ENCODE results near the gene CCDC74B. TPM values are rescaled to one million over a fixed set of nuclear protein-coding genes. Genes with fewer than 3 reads are reported as not detected.
"Not testable (repeated sequence)": the region's sequence is repeated elsewhere in the genome, so short reads cannot be mapped to it uniquely, and the experiment has no call there.

CCDC74B gene
- 1 to 10 TPM in 1 of 2 donors, under 1 TPM in 1; 0.99 to 2.2 TPM for total RNA-seq

DNA sequence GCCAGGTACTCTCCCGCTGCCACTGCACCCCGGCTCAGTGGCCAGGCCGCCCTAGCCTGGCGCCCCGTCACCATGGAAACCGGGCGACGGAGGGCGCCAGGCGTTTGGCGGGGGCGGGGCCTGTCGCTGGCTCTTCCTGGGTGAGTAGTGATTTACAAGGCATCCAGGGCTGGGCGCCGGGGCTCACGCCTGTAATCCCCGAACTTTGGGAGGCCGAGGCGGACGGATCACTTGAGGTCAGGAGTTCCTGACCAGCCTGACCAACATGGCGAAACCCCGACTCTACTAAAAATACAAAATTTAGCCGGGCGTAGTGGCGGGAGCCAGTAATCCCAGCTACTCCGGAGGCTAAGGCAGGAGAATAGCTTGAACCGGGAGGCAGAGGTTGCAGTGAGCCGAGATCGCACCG, at the start of gene CCDC74B:
Gene CCDC74B (minus strand): TSS at position 107 of the 409 bp plus-strand sequence. CDS start 116 bp downstream, outside the sequence.
- not testable (repeated sequence) for H3K9me3 Mint-ChIP-seq; H3K27ac Mint-ChIP-seq; H3K4me1 Mint-ChIP-seq (ENCODE audit: low read depth); H3K27me3 Mint-ChIP-seq (ENCODE audit: low read depth); H3K36me3 Mint-ChIP-seq (ENCODE audit: insufficient read depth in 2 of 2)
- ATAC-seq (replicated peaks in 1 of 2) (peak; percentile 85 to 87), DNase-seq (peak; percentile 65 to 67)
- peak within 1 kb of the TSS; percentile 86 for H3K4me3 Mint-ChIP-seq

GRCh38 chr2:130193824-130194223, 48.9 kb upstream of the CCDC74B start:
- not testable (repeated sequence) for H3K4me1 Mint-ChIP-seq (ENCODE audit: low read depth); DNase-seq; ATAC-seq (replicated peaks in 1 of 2); H3K36me3 Mint-ChIP-seq (ENCODE audit: insufficient read depth in 2 of 2); H3K4me3 Mint-ChIP-seq; H3K9me3 Mint-ChIP-seq; H3K27ac Mint-ChIP-seq; H3K27me3 Mint-ChIP-seq (ENCODE audit: low read depth)

DNA sequence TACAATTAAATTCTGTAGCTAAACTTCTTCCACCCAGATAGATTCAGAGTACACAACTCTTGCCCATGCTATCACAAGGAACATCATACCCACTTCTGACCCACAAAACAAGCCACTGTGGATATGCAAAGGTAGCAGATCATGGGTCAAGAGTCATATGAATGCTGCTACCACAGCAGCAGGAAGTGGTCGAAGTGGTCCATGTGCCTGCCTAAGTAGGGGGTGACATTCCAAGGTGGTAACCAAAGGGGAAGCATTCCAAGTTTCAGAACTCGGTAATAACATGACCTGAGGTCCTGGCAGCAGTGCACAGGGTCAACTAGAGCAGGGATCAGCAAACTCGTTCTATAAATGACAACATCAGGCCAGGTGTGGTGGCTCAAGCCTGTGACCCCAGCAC, 47.5 kb upstream of the CCDC74B start:
- H3K4me1 Mint-ChIP-seq (ENCODE audit: low read depth); H3K27me3 Mint-ChIP-seq (ENCODE audit: low read depth); H3K9me3 Mint-ChIP-seq; H3K27ac Mint-ChIP-seq; H3K4me3 Mint-ChIP-seq; ATAC-seq (replicated peaks in 1 of 2); DNase-seq; H3K36me3 Mint-ChIP-seq (ENCODE audit: insufficient read depth in 2 of 2): not testable (repeated sequence)

- ATAC-seq (replicated peaks in 1 of 2); H3K36me3 Mint-ChIP-seq (ENCODE audit: insufficient read depth in 2 of 2); DNase-seq; H3K27ac Mint-ChIP-seq; H3K9me3 Mint-ChIP-seq; H3K27me3 Mint-ChIP-seq (ENCODE audit: low read depth); H3K4me1 Mint-ChIP-seq (ENCODE audit: low read depth); H3K4me3 Mint-ChIP-seq: not testable (repeated sequence)
These were observed 46.4 kb upstream of the CCDC74B start for GRCh38 chr2:130191319-130191718.

DNA sequence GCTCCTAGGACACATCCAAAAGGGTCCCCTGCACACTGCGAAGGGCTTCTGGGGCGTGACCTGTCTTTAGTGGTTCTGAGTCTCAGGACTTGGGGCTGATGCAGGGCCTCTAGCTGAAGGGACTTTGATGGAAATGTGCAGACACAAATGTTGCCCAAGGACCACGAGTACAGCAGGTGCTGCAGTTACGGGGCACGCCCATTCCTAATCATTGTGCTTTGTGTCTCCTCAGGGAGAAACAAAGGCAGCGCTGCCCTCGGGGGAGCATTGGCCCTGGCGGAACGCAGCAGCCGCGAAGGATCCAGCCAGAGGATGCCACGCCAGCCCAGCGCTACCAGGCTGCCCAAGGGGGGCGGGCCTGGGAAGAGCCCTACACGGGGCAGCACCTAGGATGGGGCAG, 45.3 kb upstream of the CCDC74B start:
- no peak overlapping the region for H3K27ac Mint-ChIP-seq
- H3K4me3 Mint-ChIP-seq, result no peak overlapping the region
- no peaks in the 10 kb centered on the region for H3K27me3 Mint-ChIP-seq (ENCODE audit: low read depth)
- no peak for DNase-seq
- no peaks in the 10 kb centered on the region for H3K4me1 Mint-ChIP-seq (ENCODE audit: low read depth)
- H3K9me3 Mint-ChIP-seq, result no peaks in the 10 kb centered on the region
- no peaks in the 10 kb centered on the region for H3K36me3 Mint-ChIP-seq (ENCODE audit: insufficient read depth in 2 of 2)
- ATAC-seq (replicated peaks in 1 of 2), result no peak

- not testable (repeated sequence) for H3K9me3 Mint-ChIP-seq; ATAC-seq (replicated peaks in 1 of 2); DNase-seq; H3K4me1 Mint-ChIP-seq (ENCODE audit: low read depth); H3K36me3 Mint-ChIP-seq (ENCODE audit: insufficient read depth in 2 of 2); H3K27me3 Mint-ChIP-seq (ENCODE audit: low read depth); H3K4me3 Mint-ChIP-seq
- H3K27ac Mint-ChIP-seq, result peak overlapping the region; percentile 38
These were observed 44.0 kb upstream of the CCDC74B start for GRCh38 chr2:130188958-130189357.

DNA sequence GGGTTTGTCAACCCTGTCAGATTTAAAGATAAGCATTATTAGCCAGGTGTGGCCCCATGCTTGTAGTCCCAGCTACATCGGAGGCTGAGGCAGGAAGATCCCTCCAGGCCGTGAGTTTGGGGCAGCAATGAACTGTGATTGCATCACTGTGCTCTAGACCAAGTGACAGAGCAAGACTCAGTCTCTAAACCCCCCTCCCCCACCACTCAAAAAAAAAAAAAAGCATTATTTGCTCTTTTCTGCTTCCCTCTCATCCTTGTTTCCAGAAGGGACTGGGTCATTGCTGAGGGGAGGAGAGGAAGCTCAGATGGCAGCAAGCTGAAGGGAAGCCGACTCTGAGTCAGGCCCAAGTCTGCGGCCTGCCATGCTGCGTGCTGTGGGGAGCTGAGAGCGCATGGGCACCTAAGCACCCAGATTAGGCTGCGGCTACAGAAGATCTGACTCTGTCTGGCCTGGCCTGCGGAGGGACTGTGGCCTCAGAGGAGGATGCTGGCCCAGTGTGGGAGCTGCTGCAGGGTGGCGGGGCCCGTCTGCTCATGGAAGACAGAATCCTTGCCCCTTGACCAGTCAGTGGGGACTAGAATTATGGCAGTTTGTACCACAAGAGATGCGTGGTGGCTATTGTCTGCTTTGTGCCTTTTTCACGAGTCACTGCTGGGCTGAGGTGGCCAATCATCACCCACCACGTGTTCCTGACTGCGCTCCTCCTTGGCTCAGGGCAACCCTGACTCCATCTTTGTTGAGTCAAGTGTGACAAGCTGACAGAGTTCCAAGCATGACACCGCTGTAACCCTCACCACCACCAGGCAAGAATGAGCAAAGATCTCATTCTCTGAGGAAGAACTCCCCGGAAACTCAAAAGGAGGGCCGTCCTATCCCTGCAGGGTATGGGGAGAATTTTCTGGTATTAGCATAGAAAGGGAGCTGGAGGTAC, 43.2 kb upstream of the CCDC74B start:
- not testable (repeated sequence) for H3K27ac Mint-ChIP-seq; ATAC-seq (replicated peaks in 1 of 2); H3K27me3 Mint-ChIP-seq (ENCODE audit: low read depth); H3K4me3 Mint-ChIP-seq; H3K9me3 Mint-ChIP-seq; DNase-seq; H3K36me3 Mint-ChIP-seq (ENCODE audit: insufficient read depth in 2 of 2)
- peaks cover 10% of the 10 kb centered on the region for H3K4me1 Mint-ChIP-seq (ENCODE audit: low read depth)

- Mint-ChIP-seq H3K4me1 (ENCODE audit: low read depth) (peaks cover 10% of the 10 kb centered on the region), H3K27me3 (ENCODE audit: low read depth) (no peaks in the 10 kb centered on the region), H3K4me3 (no peak overlapping the region), H3K27ac (no peak overlapping the region), H3K36me3 (ENCODE audit: insufficient read depth in 2 of 2) (peaks cover 2 to 4% of the 10 kb centered on the region in 2 donors), H3K9me3 (no peaks in the 10 kb centered on the region)
- ATAC-seq (replicated peaks in 1 of 2) (no peak), DNase-seq (no peak)
These were observed 42.4 kb upstream of the CCDC74B start for GRCh38 chr2:130187268-130187667.

GRCh38 chr2:130186391-130186790, 41.5 kb upstream of the CCDC74B start:
- H3K27ac Mint-ChIP-seq, result no peak overlapping the region
- DNase-seq (no peak), ATAC-seq (replicated peaks in 1 of 2) (no peak)
- peaks cover 2 to 4% of the 10 kb centered on the region in 2 donors for H3K36me3 Mint-ChIP-seq (ENCODE audit: insufficient read depth in 2 of 2)
- H3K4me1 Mint-ChIP-seq (ENCODE audit: low read depth), result peaks cover 10% of the 10 kb centered on the region
- H3K4me3 Mint-ChIP-seq, result no peak overlapping the region
- H3K9me3 Mint-ChIP-seq, result no peaks in the 10 kb centered on the region
- H3K27me3 Mint-ChIP-seq (ENCODE audit: low read depth), result no peaks in the 10 kb centered on the region

- H3K4me1 Mint-ChIP-seq (ENCODE audit: low read depth), result peaks cover 10% of the 10 kb centered on the region
- ATAC-seq (replicated peaks in 1 of 2) (no peak), DNase-seq (no peak)
- no peaks in the 10 kb centered on the region for H3K9me3 Mint-ChIP-seq
- H3K27me3 Mint-ChIP-seq (ENCODE audit: low read depth), result no peaks in the 10 kb centered on the region
- no peak overlapping the region for H3K27ac Mint-ChIP-seq
- H3K36me3 Mint-ChIP-seq (ENCODE audit: insufficient read depth in 2 of 2), result peaks cover 2 to 4% of the 10 kb centered on the region in 2 donors
- H3K4me3 Mint-ChIP-seq, result no peak overlapping the region
These were observed 41.0 kb upstream of the CCDC74B start for GRCh38 chr2:130185896-130186295.

DNA sequence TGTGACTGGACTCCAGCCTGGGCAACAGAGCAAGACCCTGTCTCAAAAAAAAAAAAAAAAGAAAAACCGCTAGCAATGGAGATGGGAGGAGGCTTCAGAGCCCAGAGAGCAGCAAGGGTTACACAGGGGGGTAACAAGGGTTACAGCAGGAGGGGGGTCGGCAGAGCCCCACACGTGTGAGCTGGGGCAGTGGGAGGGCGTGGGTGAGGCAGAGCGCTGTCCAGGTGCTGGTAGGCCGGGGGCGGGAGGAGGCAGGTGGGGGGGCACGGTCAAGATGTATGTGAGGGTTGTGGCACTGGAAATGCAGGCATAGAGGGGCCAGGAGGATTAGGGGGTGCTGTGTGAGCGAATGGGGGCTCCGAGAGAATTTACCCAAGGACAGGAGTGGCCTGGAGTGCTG, 40.5 kb upstream of the CCDC74B start:
- ATAC-seq (replicated peaks in 1 of 2) (no peak), DNase-seq (no peak)
- Mint-ChIP-seq H3K4me1 (ENCODE audit: low read depth) (peaks cover 10% of the 10 kb centered on the region), H3K27me3 (ENCODE audit: low read depth) (no peaks in the 10 kb centered on the region), H3K36me3 (ENCODE audit: insufficient read depth in 2 of 2) (peaks cover 2 to 4% of the 10 kb centered on the region in 2 donors), H3K27ac (no peak overlapping the region), H3K4me3 (no peak overlapping the region), H3K9me3 (no peaks in the 10 kb centered on the region)

DNA sequence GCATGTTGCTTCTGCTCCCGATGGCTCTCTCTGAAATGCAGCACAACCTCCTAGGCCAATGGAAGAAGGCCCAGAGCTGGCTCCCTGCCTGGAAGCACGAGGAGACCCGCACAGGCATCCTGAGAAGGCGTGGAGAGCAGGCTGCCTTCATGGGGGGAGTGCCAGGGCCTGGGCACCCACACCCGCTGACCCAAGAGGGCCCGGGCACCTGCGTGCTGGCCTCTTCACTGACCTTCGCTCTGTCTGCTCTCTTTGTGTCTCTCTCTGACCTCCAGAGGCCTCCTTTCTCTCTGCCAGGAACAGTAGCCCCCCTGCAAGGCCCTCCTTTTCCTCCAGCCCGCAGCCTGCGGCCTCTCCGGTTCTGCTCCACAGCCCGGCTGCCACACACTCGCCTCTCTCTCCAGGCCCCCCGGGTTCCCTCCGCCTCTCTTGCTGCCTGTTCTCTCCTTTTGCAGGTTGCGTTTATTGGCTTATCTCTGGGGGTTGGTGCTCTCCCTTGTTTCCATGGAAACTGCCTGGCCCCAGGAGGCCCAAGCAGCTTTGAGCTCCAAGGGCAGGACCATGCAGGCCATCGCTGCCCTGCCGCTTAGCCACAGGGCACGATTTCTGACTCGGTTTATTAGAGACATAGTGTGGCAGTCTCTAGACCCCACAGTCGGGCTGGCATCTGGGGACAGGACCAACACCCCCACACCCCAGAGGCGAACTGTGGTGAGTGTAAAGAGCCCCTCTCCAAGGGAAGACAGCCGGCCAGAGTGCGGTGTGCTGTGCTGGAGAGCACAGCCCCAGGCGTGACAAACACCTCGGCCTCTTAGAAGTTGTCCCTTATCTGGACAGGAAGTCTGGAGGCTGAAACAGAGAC, 38.8 kb upstream of the CCDC74B start:
- Mint-ChIP-seq H3K36me3 (ENCODE audit: insufficient read depth in 2 of 2) (peaks cover 2 to 4% of the 10 kb centered on the region in 2 donors), H3K4me1 (ENCODE audit: low read depth) (peaks cover 16% of the 10 kb centered on the region), H3K27me3 (ENCODE audit: low read depth) (no peaks in the 10 kb centered on the region), H3K4me3 (peak overlapping the region; percentile 80 to 84), H3K27ac (peak overlapping the region; percentile 95), H3K9me3 (no peaks in the 10 kb centered on the region)
- ATAC-seq (replicated peaks in 1 of 2) (no peak), DNase-seq (no peak)

DNA sequence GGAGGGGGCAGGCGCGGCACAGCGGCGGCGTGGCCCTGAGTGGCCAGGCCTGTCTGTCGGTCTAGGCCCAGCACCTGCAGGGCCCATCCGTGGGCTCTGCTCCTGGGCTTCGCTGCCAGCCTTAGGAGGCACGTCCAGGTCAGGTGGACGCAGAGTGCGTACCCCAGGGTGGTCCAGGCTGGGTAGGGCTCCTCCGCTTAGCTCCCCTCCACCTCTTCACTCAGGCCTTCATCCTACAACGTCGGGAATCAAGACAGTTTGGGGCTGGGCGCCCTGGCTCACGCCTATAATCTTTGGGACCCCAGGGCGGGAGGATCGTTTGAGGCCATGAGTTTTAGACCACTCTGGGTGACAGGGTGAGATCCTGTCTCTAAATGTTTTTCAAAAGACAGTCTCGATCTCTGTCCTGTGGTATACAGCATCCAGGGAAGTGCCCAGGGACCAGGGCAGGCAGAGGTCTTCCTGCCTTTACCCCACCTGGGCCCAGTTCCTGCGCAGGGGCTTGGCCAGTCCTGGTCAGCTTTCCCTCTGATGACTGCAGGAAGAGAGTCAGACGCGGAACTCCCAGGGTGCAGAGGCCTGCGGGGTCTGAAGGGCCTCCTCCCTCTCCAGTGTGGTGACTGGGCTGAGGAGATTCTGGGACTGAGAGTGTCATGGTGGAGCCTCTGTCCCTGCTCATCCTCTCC, 38.1 kb upstream of the CCDC74B start:
- not testable (repeated sequence) for H3K9me3 Mint-ChIP-seq; H3K27me3 Mint-ChIP-seq (ENCODE audit: low read depth); H3K36me3 Mint-ChIP-seq (ENCODE audit: insufficient read depth in 2 of 2); ATAC-seq (replicated peaks in 1 of 2)
- H3K27ac Mint-ChIP-seq, result peak overlapping the region; percentile 54
- DNase-seq, result peak in 1 of 2 donors; percentile 25
- peak overlapping the region; percentile 80 to 84 for H3K4me3 Mint-ChIP-seq
- H3K4me1 Mint-ChIP-seq (ENCODE audit: low read depth), result peaks cover 22% of the 10 kb centered on the region

All from activated T-cell treated with anti-CD3 and anti-CD28 coated beads, Interleukin-2, amount 50 U/mL, for 72 hours (primary cell).